Prostate gland (tissue), 2 donors: ENCODE data around the gene RUBCN. TPM values are rescaled to one million over a fixed set of nuclear protein-coding genes. Genes with fewer than 3 reads are reported as not detected.
A peak's percentile ranks its signal among the peaks of the same experiment; 100 is the strongest.
"Not testable (repeated sequence)": the region's sequence is repeated elsewhere in the genome, so short reads cannot be mapped to it uniquely, and the experiment has no call there.

Experiments used
- DNase-seq: peaks from one replicate; pipeline ENCODE4 v3.0.0-alpha.2; 2019; ENCODE audit warnings: low spot score
- H3K27ac ChIP-seq, 2 donors: fragments of 200-600 bp; sonication (generic); 2 replicates each; pipeline ENCODE4 v1.5.1; 2017 to 2019
- H3K27me3 ChIP-seq: fragments of 200-600 bp; sonication (generic); replicated peaks from 2 replicates; pipeline ENCODE4 v1.5.1; 2019; ENCODE audit not compliant: insufficient read depth
- H3K36me3 ChIP-seq, 2 donors: fragments of 200-600 bp; sonication (generic); 1 replicate in 1 of 2; 2 replicates in 1 of 2; pipeline versions ENCODE4 v1.5.1 to v1.8.1; 2017 to 2019
- H3K4me1 ChIP-seq: fragments of 200-600 bp; sonication (generic); replicated peaks from 2 replicates; pipeline ENCODE4 v1.5.1; 2019
- H3K4me3 ChIP-seq, 2 donors: fragments of 200-600 bp; sonication (generic); 2 replicates each; pipeline ENCODE4 v1.5.1; 2017 to 2019
- H3K9me3 ChIP-seq: fragments of 200-600 bp; sonication (generic); 2 replicates; pipeline ENCODE4 v1.5.1; 2017
- CTCF ChIP-seq, 4 experiments: fragments of 200-600 bp in 2 of 4; fragments of 450-650 bp in 2 of 4; sonication (generic) in 2 of 4; IDR thresholded peaks; 1 replicate in 3 of 4; 2 replicates in 1 of 4; pipeline ENCODE4 v1.5.1; 2016 to 2019; ENCODE audit warnings: antibody characterized with exemption in 4 of 4, mild to moderate bottlenecking in 2 of 4, moderate library complexity in 2 of 4
- whole genome bisulfite sequencing: methylation state at CpG from one replicate; pipeline ENCODE4 v1.1.5; 2018; 5-methylcytosine and 5-hydroxymethylcytosine counted together
- intact Hi-C: fragments of 100-400 bp; cut with DNase I; formaldehyde crosslinking; loops from one replicate; pipeline ENCODE4 v1.14.2; 2022
- total RNA-seq, 2 donors: library from RNA; depleted of rRNA; stranded (reverse); fragments of >200 nt; gene quantifications; one replicate each; pipeline ENCODE4 v1.1.0, GENCODE V29; 2016

Gene RUBCN
- total RNA-seq, 2 donors from 2014 or later: 32.2 to 121 TPM

- H3K4me1 ChIP-seq, H3K27me3 ChIP-seq, H3K9me3 ChIP-seq, intact Hi-C loops, H3K36me3 ChIP-seq, DNase-seq: not testable (repeated sequence)
- no CpG with 5 or more reads among the region's 100 CpGs for WGBS
- peak overlapping the region in 1 of 2 donors; percentile 43 for H3K27ac ChIP-seq
- peak overlapping the region; percentile 17 to 33 for H3K4me3 ChIP-seq
Observed at GRCh38 chr3:197654090-197654997, 82.4 kb downstream of the RUBCN start.

- DNase-seq, intact Hi-C loops, H3K9me3 ChIP-seq, H3K4me1 ChIP-seq, H3K4me3 ChIP-seq, H3K36me3 ChIP-seq, H3K27me3 ChIP-seq, H3K27ac ChIP-seq: not testable (repeated sequence)
- WGBS: 11% methylated on average over 1 of the region's 10 CpGs
Observed at GRCh38 chr3:197652860-197653259, 83.8 kb downstream of the RUBCN start.

DNA sequence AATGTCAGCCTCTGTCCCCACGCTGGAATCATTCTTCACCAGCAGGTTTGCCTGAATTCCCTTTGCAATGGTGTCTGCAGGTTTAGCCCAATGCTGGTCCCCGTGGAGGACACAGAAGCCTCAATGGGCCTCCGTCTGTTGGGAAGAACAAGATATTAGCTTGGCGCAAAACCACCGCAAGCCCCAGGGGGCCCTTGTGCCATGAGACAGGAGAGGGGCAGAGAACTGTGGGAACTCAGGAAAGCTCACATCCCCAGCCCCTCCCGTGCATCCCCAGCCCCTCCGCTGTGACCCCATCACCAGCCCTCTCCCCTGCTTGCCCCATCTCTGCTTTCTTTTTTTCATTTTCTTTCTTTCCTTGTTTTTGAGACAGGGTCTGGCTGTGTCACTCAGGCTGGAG is 89.1 kb downstream of the RUBCN start:
- DNase-seq, H3K9me3 ChIP-seq, H3K27me3 ChIP-seq, intact Hi-C loops, H3K4me1 ChIP-seq, H3K27ac ChIP-seq, H3K36me3 ChIP-seq, H3K4me3 ChIP-seq: not testable (repeated sequence)
- WGBS: 92% methylated on average over 6 of the region's 7 CpGs

GRCh38 chr3:197647191-197647590 is 89.5 kb downstream of the RUBCN start:
- intact Hi-C loops, H3K9me3 ChIP-seq, H3K27me3 ChIP-seq, H3K36me3 ChIP-seq, H3K27ac ChIP-seq, H3K4me1 ChIP-seq, H3K4me3 ChIP-seq, DNase-seq: not testable (repeated sequence)
- WGBS: 94% methylated on average over 8 of the region's 9 CpGs

- DNase-seq, H3K4me3 ChIP-seq, H3K27ac ChIP-seq, H3K36me3 ChIP-seq, H3K4me1 ChIP-seq, H3K27me3 ChIP-seq, H3K9me3 ChIP-seq, intact Hi-C loops: not testable (repeated sequence)
- 93% methylated on average over 12 of the region's 12 CpGs for WGBS
Observed at GRCh38 chr3:197646294-197646693, 90.4 kb downstream of the RUBCN start.

DNA sequence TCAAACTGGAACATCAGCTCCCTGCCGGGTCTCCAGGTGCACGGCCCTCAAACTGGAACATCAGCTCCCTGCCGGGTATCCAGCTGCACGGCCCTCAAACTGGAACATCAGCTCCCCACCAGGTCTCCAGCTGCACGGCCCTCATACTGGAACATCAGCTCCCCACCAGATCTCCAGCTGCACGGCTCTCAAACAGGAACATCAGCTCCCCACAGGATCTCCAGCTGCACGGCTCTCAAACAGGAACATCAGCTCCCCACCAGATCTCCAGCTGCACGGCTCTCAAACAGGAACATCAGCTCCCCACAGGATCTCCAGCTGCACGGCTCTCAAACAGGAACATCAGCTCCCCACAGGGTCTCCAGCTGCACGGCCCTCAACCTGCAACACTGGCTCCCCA is 99.1 kb downstream of the RUBCN start:
- intact Hi-C loops, DNase-seq, H3K9me3 ChIP-seq, H3K36me3 ChIP-seq, H3K27me3 ChIP-seq, H3K27ac ChIP-seq, H3K4me1 ChIP-seq, H3K4me3 ChIP-seq: not testable (repeated sequence)
- 85% methylated on average over 10 of the region's 10 CpGs for WGBS

DNA sequence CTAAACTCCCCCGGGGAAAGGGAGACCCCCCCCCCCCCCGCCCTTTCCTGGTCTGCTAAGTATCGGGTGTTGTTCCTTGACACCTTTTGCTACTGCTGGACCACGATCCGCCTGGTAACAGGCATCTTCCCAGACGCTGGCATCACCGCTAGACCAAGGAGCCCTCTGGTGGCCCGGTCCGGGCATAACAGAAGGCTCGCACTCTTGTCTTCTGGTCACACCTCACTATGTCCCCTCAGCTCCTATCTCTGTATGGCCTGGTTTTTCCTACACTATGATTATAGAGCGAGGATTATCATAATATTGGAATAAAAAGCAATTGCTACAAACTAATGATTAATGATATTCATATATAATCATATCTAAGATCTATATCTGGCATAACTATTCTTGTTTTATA is 104.7 kb downstream of the RUBCN start:
- H3K36me3 ChIP-seq, H3K27me3 ChIP-seq, H3K9me3 ChIP-seq, H3K27ac ChIP-seq, H3K4me3 ChIP-seq, DNase-seq, intact Hi-C loops, H3K4me1 ChIP-seq: not testable (repeated sequence)
- TF ChIP-seq CTCF (IDR thresholded peaks at IDR 0.05): peak in 1 of 4 experiments; percentile 22
- 35% methylated on average over 9 of the region's 11 CpGs for WGBS

- H3K4me3 ChIP-seq, H3K9me3 ChIP-seq, intact Hi-C loops, H3K27ac ChIP-seq, H3K4me1 ChIP-seq, H3K36me3 ChIP-seq, H3K27me3 ChIP-seq, DNase-seq: not testable (repeated sequence)
- 87% methylated on average over 12 of the region's 12 CpGs for WGBS
Observed at GRCh38 chr3:197630766-197631165, 105.9 kb downstream of the RUBCN start.

GRCh38 chr3:197629286-197629685 is 107.4 kb downstream of the RUBCN start:
- H3K9me3 ChIP-seq, H3K4me3 ChIP-seq, H3K27ac ChIP-seq, H3K36me3 ChIP-seq, H3K27me3 ChIP-seq, intact Hi-C loops, H3K4me1 ChIP-seq, DNase-seq: not testable (repeated sequence)
- WGBS: 94% methylated on average over 12 of the region's 14 CpGs
